HepG2 (cell line): ENCODE measurements around the gene TADA2B. TPM values are rescaled to one million over a fixed set of nuclear protein-coding genes. Genes with fewer than 3 reads are reported as not detected.
A peak's percentile ranks its signal among the peaks of the same experiment; 100 is the strongest.

Experiments
- ATAC-seq: fragments of 200-7000 bp; cut with Tn5 transposase; 3 replicates; pipeline ENCODE4 v1.9.1; 2020; ENCODE audit warnings: mild to moderate bottlenecking, moderate library complexity
- BruUV-seq: library from RNA; stranded (reverse); fragments of 400-500 nt; replicated peaks from 2 replicates; lab custom pipeline; 2021; lab: Mats Ljungman, UMichigan
- CTCF ChIA-PET: fragments of 300-600 bp; formaldehyde crosslinking; extraction: SDS; loops from one replicate; lab custom pipeline; 2021; ENCODE audit warnings: low total read pairs, inconsistent platforms, low intra/inter-chr PET ratio; lab: Yijun Ruan, JAX
- POLR2A ChIA-PET: fragments of 350-600 bp; sonication (Branson Sonifier 250); formaldehyde crosslinking; loops from one replicate; lab custom pipeline; 2020; ENCODE audit warnings: antibody characterized with exemption, inconsistent platforms; lab: Yijun Ruan, JAX
- DNase-seq: peaks from one replicate; pipeline ENCODE4 v3.0.0-alpha.2; 2015; ENCODE audit warnings: low spot score
- FAIRE-seq: peaks from 3 replicates; lab custom pipeline; 2011; peaks lifted over from hg19 to GRCh38; lab: Jason Lieb, UNC
- H2AFZ ChIP-seq: one replicate; pipeline ENCODE4 v1.6.1; 2011; ENCODE audit warnings: low read length, inconsistent platforms
- H3K27ac ChIP-seq: fragments of 300-600 bp; 3 replicates; pipeline ENCODE4 v1.8.0; 2011; ENCODE audit warnings: mixed run types, mild to moderate bottlenecking, mixed read lengths, low read length, inconsistent platforms; ENCODE audit not compliant: insufficient read depth; ENCODE audit errors: extremely low read length
- H3K27me3 ChIP-seq, 2 experiments: fragments of 200-600 bp in 1 of 2; 2 replicates in 1 of 2; 3 replicates in 1 of 2; pipeline versions ENCODE4 v1.6.0 to v1.8.0; 2011; ENCODE audit warnings: low read length in 2 of 2, mild to moderate bottlenecking in 2 of 2, moderate library complexity in 2 of 2, inconsistent platforms in 1 of 2; ENCODE audit not compliant: insufficient read depth in 2 of 2, control insufficient read depth in 1 of 2
- H3K36me3 ChIP-seq, 2 experiments: fragments of 200-600 bp in 1 of 2; replicated peaks in 1 of 2; 2 replicates in 1 of 2; 3 replicates in 1 of 2; pipeline versions ENCODE4 v1.5.1 to v1.8.0; 2011; ENCODE audit warnings: low read length in 2 of 2, inconsistent platforms in 1 of 2; ENCODE audit not compliant: insufficient read depth in 2 of 2, control insufficient read depth in 1 of 2
- H3K4me1 ChIP-seq: 2 replicates; pipeline ENCODE4 v1.5.1; 2012; ENCODE audit warnings: low read length, inconsistent platforms; ENCODE audit not compliant: insufficient read depth
- H3K4me2 ChIP-seq: 2 replicates; pipeline ENCODE4 v1.6.0; 2011; ENCODE audit warnings: low read depth, low read length, inconsistent platforms
- H3K4me3 ChIP-seq, 3 experiments: fragments of 200-600 bp in 1 of 3; sonication (generic), shearing (Covaris generic) in 1 of 3; replicated peaks in 1 of 3; 2 replicates each; pipeline ENCODE4 v1.5.1; 2011 to 2016; ENCODE audit warnings: low read length in 3 of 3, inconsistent platforms in 2 of 3, low read depth in 2 of 3, mild to moderate bottlenecking in 2 of 3, control low read depth in 1 of 3, mixed read lengths in 1 of 3; ENCODE audit not compliant: insufficient read depth in 1 of 3
- H3K79me2 ChIP-seq: one replicate; pipeline ENCODE4 v1.6.1; 2011; ENCODE audit warnings: low read length, inconsistent platforms; ENCODE audit not compliant: insufficient read depth
- H3K9ac ChIP-seq: 2 replicates; pipeline ENCODE4 v1.6.0; 2011; ENCODE audit warnings: mild to moderate bottlenecking, low read depth, low read length, inconsistent platforms; ENCODE audit not compliant: insufficient read depth
- H3K9me3 ChIP-seq: 2 replicates; pipeline ENCODE4 v1.5.1; 2012; ENCODE audit warnings: mild to moderate bottlenecking, low read length
- H4K20me1 ChIP-seq: 2 replicates; pipeline ENCODE4 v1.6.0; 2011; ENCODE audit warnings: inconsistent platforms, mild to moderate bottlenecking, low read length, moderate library complexity; ENCODE audit not compliant: insufficient read depth
- CBX1 ChIP-seq: IDR thresholded peaks from one replicate; pipeline ENCODE4 v1.6.1; 2016; ENCODE audit warnings: antibody characterized with exemption, low read depth
- GATAD1 ChIP-seq: IDR thresholded peaks from 2 replicates; pipeline ENCODE4 v1.6.1; 2016; ENCODE audit warnings: missing genetic modification reagents, missing compliant biosample characterization
- HNF4G ChIP-seq, 2 experiments: sonication (generic) in 1 of 2; formaldehyde crosslinking in 1 of 2; IDR thresholded peaks; 2 replicates each; pipeline versions ENCODE4 v1.4.0 to v1.6.1; 2011 to 2020; ENCODE audit warnings: borderline replicate concordance in 2 of 2, low read depth in 2 of 2, mild to moderate bottlenecking in 2 of 2, low read length in 1 of 2, missing genetic modification reagents in 1 of 2, moderate library complexity in 1 of 2
- MTA1 ChIP-seq: sonication (generic); formaldehyde crosslinking; IDR thresholded peaks from 2 replicates; pipeline ENCODE4 v1.4.0; 2020; ENCODE audit warnings: missing genetic modification reagents, mild to moderate bottlenecking, borderline replicate concordance
- SAP130 ChIP-seq: IDR thresholded peaks from 2 replicates; pipeline ENCODE4 v1.6.1; 2016; ENCODE audit warnings: low read depth
- THAP11 ChIP-seq: IDR thresholded peaks from 2 replicates; pipeline ENCODE4 v1.6.1; 2016; ENCODE audit warnings: missing biosample characterization, missing genetic modification reagents
- ZBTB38 ChIP-seq: sonication (generic); formaldehyde crosslinking; IDR thresholded peaks from 2 replicates; pipeline ENCODE4 v1.5.1; 2020; ENCODE audit warnings: mild to moderate bottlenecking, missing genetic modification reagents
- ZNF136 ChIP-seq: sonication (generic); formaldehyde crosslinking; IDR thresholded peaks from 2 replicates; pipeline ENCODE4 v1.8.1; 2022; ENCODE audit warnings: low read depth, mild to moderate bottlenecking, moderate library complexity, missing genetic modification reagents
- ZNF382 ChIP-seq: sonication (generic); formaldehyde crosslinking; IDR thresholded peaks from 2 replicates; pipeline ENCODE4 v1.5.0; 2020; ENCODE audit warnings: missing genetic modification reagents, mild to moderate bottlenecking, borderline replicate concordance
- ZNF577 ChIP-seq: sonication (generic); formaldehyde crosslinking; IDR thresholded peaks from 2 replicates; pipeline ENCODE4 v1.4.0; 2020; ENCODE audit warnings: mild to moderate bottlenecking, low read depth, missing genetic modification reagents, borderline replicate concordance
- ZNF773 ChIP-seq: sonication (generic); formaldehyde crosslinking; IDR thresholded peaks from 2 replicates; pipeline ENCODE4 v1.4.0; 2020; ENCODE audit warnings: missing genetic modification reagents, borderline replicate concordance
- ZNF775 ChIP-seq: sonication (generic); formaldehyde crosslinking; IDR thresholded peaks from 2 replicates; pipeline ENCODE4 v1.4.0; 2020; ENCODE audit warnings: missing genetic modification reagents, mild to moderate bottlenecking, moderate library complexity, borderline replicate concordance
- ZNF781 ChIP-seq: sonication (generic); formaldehyde crosslinking; IDR thresholded peaks from 2 replicates; pipeline ENCODE4 v1.5.1; 2020; ENCODE audit warnings: borderline replicate concordance, mild to moderate bottlenecking, missing genetic modification reagents; ENCODE audit errors: not compliant biosample characterization
- ZNF841 ChIP-seq: sonication (generic); formaldehyde crosslinking; IDR thresholded peaks from 2 replicates; pipeline ENCODE4 v1.8.1; 2023; ENCODE audit warnings: missing genetic modification reagents, borderline replicate concordance
- WGBS: methylation state at CpG from one replicate; pipeline ENCODE4 v1.1.6; 2017; ENCODE audit warnings: low lambda C conversion rate; 5-methylcytosine and 5-hydroxymethylcytosine counted together
- in situ Hi-C: cut with HindIII; loops from 2 replicates; pipeline ENCODE4 v1.10.0; 2017; ENCODE audit warnings: low pct_unique_long_range_greater_than_20kb; ENCODE audit not compliant: extremely low pct_ligation_motif_present
- intact Hi-C: fragments of 100-400 bp; cut with micrococcal nuclease; formaldehyde crosslinking; loops from one replicate; pipeline ENCODE4 v1.10.0; 2022; ENCODE audit not compliant: unreplicated experiment
- polyA plus RNA-seq, 8 experiments: library from polyadenylated mRNA; depleted of rRNA in 3 of 8; stranded (reverse) in 7 of 8; unstranded in 1 of 8; fragments of >200 nt; fragmentation: Illumina TruSeq in 4 of 8; extraction: Trizol in 4 of 8; gene quantifications; 2 replicates each; pipeline versions ENCODE4 v1.2.1 to v1.2.3, GENCODE V29; 2011 to 2016; ENCODE audit warnings: low read depth in 4 of 8, missing spikeins in 1 of 8, mixed read lengths in 1 of 8; ENCODE audit not compliant: insufficient read depth in 1 of 8
- total RNA-seq, 5 experiments: library from RNA; depleted of rRNA; stranded (reverse); fragments of >200 nt; fragmentation: Illumina TruSeq; extraction: Trizol; gene quantifications; 2 replicates each; pipeline ENCODE4 v1.2.3, GENCODE V29; 2016; ENCODE audit warnings: low read depth in 1 of 5
- TF ChIP-seq, protein P1 (sequence below): sonication (generic); formaldehyde crosslinking; IDR thresholded peaks from 2 replicates; pipeline ENCODE4 v1.4.0; 2020; ENCODE audit warnings: low read depth, missing genetic modification reagents
- TF ChIP-seq, protein P2 (sequence below): sonication (generic); formaldehyde crosslinking; IDR thresholded peaks from 2 replicates; pipeline ENCODE4 v1.9.0; 2021; ENCODE audit warnings: missing genetic modification reagents, borderline replicate concordance

The TADA2B gene
- total and polyA plus RNA-seq, 2 of the 13 experiments (the other 11 are each of a cell fraction or from before 2014, with no cell fraction given) = 4.6 to 8.9 TPM

DNA sequence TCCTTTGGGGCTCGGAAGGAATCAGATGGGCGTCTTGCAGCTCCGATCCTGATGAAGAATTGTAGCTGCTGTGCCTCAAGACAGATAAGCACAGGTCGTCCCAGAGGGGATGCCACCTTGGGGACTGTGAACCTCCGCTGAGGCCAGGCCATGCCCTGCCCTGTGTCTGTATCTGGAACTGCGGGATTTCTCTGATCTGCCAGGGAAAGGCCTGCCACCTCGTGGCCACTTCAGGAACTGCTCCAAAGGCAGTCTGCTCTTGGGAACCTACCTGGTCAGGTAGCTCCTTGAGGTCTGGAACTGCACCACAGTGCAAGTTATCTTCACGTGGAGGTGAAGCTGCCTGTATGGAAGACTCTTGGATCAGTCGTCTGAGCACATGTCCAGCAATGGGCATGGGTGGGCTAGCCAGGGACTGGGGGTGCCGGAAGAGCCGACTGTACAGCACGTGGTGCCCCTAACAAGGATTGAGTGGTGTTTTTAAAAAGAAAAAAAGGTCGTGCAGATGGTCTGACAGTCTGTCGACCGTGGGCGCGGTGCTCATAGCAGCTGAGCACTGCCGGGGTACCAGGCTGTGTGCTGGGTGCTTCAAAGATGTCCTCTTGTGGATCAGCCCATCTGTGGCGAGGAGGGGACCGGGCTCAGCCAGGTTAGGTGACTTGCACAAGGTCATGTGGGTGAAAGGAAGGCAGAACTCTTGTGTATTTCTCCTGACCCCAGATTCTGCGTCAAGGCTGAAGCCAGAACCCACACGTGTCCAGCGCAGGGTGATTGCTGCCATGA, 27.7 kb downstream of the TADA2B start:
- peaks cover 69% of the 10 kb centered on the region for H3K4me1 ChIP-seq
- FAIRE-seq (peak; percentile 91), DNase-seq (peak; percentile 68), ATAC-seq (peak; percentile 43)
- no peak overlapping the region for H3K27ac ChIP-seq
- WGBS = 13% methylated on average over 19 of the region's 23 CpGs
- intact Hi-C loops (loop anchor here (1.0 kb wide), 2 partner anchors 34 to 97 kb away; no protein-coding TSS in a partner anchor), in situ Hi-C loops (loop anchor here (10.0 kb wide), 1 partner anchor 166 kb away; the partner anchor contains the start of gene TBC1D14)
- ChIA-PET CTCF (interaction anchor here (0.6 to 1.6 kb wide), 6 partner anchors 28 to 350 kb away, joined by 4 to 7 read pairs (median 6); partner anchors contain the start of gene TADA2B), POLR2A (interaction anchor here (0.5 to 1.2 kb wide), 4 partner anchors 15 to 178 kb away, joined by 3 to 7 read pairs (median 4); partner anchors contain the start of gene TADA2B)
- H3K79me2 ChIP-seq = peaks cover 20% of the 10 kb centered on the region
- H3K4me3 ChIP-seq = peak overlapping the region in 1 of 3 experiments; percentile 11; a peak in 2 of 6 replicates
- H3K27me3 ChIP-seq = no peaks in the 10 kb centered on the region; a peak in 1 of 5 replicates
- no peaks in the 10 kb centered on the region for H3K9me3 ChIP-seq
- BruUV-seq = no TSS peak
- H3K36me3 ChIP-seq = no peaks in the 10 kb centered on the region; a peak in 1 of 5 replicates
- H2AFZ ChIP-seq = no peak overlapping the region
- peaks cover 13% of the 10 kb centered on the region for H4K20me1 ChIP-seq
- no peak overlapping the region for H3K9ac ChIP-seq
- H3K4me2 ChIP-seq = peak overlapping the region; percentile 41; the same call in 1 of the 2 replicates
- peak; percentile 55; the same call in 1 of the 2 replicates for TF ChIP-seq GATAD1 (CRISPR knock-in tag)
- no peak for TF ChIP-seq CBX1
- TF ChIP-seq ZNF841 (CRISPR knock-in tag) = no peak
- peak; percentile 57 for TF ChIP-seq ZNF781 (CRISPR knock-in tag)
- TF ChIP-seq, protein P1, sequence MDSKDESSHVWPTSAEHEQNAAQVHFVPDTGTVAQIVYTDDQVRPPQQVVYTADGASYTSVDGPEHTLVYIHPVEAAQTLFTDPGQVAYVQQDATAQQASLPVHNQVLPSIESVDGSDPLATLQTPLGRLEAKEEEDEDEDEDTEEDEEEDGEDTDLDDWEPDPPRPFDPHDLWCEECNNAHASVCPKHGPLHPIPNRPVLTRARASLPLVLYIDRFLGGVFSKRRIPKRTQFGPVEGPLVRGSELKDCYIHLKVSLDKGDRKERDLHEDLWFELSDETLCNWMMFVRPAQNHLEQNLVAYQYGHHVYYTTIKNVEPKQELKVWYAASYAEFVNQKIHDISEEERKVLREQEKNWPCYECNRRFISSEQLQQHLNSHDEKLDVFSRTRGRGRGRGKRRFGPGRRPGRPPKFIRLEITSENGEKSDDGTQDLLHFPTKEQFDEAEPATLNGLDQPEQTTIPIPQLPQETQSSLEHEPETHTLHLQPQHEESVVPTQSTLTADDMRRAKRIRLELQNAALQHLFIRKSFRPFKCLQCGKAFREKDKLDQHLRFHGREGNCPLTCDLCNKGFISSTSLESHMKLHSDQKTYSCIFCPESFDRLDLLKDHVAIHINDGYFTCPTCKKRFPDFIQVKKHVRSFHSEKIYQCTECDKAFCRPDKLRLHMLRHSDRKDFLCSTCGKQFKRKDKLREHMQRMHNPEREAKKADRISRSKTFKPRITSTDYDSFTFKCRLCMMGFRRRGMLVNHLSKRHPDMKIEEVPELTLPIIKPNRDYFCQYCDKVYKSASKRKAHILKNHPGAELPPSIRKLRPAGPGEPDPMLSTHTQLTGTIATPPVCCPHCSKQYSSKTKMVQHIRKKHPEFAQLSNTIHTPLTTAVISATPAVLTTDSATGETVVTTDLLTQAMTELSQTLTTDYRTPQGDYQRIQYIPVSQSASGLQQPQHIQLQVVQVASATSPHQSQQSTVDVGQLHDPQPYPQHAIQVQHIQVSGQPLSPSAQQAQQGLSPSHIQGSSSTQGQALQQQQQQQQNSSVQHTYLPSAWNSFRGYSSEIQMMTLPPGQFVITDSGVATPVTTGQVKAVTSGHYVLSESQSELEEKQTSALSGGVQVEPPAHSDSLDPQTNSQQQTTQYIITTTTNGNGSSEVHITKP (CRISPR knock-in tag) = 0 out of 2 replicates have a peak, but pooled peaks have one; percentile 35
- 0 out of 2 replicates have a peak, but pooled peaks have one; percentile 36 for TF ChIP-seq MTA1
- no peak for TF ChIP-seq ZNF775 (CRISPR knock-in tag)
- TF ChIP-seq ZNF382 (CRISPR knock-in tag) = no peak
- TF ChIP-seq HNF4G (IDR thresholded peaks at IDR 0.05; ENCODE audit: borderline replicate concordance, low read depth, low read length) = no peak
- 0 out of 2 replicates have a peak, but pooled peaks have one; percentile 23 for TF ChIP-seq HNF4G (CRISPR knock-in tag; IDR thresholded peaks at IDR 0.05; ENCODE audit: borderline replicate concordance, low read depth)
- peak; percentile 71 for TF ChIP-seq SAP130 (CRISPR knock-in tag)
- TF ChIP-seq, protein P2, sequence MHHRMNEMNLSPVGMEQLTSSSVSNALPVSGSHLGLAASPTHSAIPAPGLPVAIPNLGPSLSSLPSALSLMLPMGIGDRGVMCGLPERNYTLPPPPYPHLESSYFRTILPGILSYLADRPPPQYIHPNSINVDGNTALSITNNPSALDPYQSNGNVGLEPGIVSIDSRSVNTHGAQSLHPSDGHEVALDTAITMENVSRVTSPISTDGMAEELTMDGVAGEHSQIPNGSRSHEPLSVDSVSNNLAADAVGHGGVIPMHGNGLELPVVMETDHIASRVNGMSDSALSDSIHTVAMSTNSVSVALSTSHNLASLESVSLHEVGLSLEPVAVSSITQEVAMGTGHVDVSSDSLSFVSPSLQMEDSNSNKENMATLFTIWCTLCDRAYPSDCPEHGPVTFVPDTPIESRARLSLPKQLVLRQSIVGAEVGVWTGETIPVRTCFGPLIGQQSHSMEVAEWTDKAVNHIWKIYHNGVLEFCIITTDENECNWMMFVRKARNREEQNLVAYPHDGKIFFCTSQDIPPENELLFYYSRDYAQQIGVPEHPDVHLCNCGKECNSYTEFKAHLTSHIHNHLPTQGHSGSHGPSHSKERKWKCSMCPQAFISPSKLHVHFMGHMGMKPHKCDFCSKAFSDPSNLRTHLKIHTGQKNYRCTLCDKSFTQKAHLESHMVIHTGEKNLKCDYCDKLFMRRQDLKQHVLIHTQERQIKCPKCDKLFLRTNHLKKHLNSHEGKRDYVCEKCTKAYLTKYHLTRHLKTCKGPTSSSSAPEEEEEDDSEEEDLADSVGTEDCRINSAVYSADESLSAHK (CRISPR knock-in tag) = no peak
- TF ChIP-seq ZNF136 = no peak
- TF ChIP-seq ZNF773 (CRISPR knock-in tag) = no peak
- peak; percentile 29; the same call in 1 of the 2 replicates for TF ChIP-seq ZBTB38
- TF ChIP-seq THAP11 (CRISPR knock-in tag) = peak; percentile 85
- TF ChIP-seq ZNF577 (CRISPR knock-in tag) = no peak
